Measurements from ENCODE around the gene APBB1IP. TPM values are rescaled to one million over a fixed set of nuclear protein-coding genes. Genes with fewer than 3 reads are reported as not detected.

The APBB1IP gene
- total and polyA plus RNA-seq, 8 donors = 1.2 to 4.7 (median 3.2) TPM; not detected in 1

GRCh38 chr10:26453850-26454249, 15.7 kb downstream of the APBB1IP start:
- Histone ChIP-seq H3K27ac (no peak overlapping the region), H3K4me1 (peaks cover 0 to 10% (median 0%) of the 10 kb centered on the region in 4 donors), H3K9me3 (peaks cover 0 to 3% (median 0%) of the 10 kb centered on the region in 4 donors), H3K27me3 (no peaks in the 10 kb centered on the region), H3K4me3 (no peak overlapping the region), H3K36me3 (no peaks in the 10 kb centered on the region)
- intact Hi-C loops (cut with DNase I; ENCODE audit: low total_unique reads) = no loop called here
- no peak for TF ChIP-seq CTCF (IDR thresholded peaks at IDR 0.05)
- no peak for TF ChIP-seq POLR2AphosphoS5 (IDR thresholded peaks at IDR 0.05)
- TF ChIP-seq EP300 (IDR thresholded peaks at IDR 0.05) = no peak
- TF ChIP-seq POLR2A (IDR thresholded peaks at IDR 0.05) = no peak
- no peak for DNase-seq
- 39 to 93% (median 81%) methylated on average over 2 of the region's 2 CpGs for WGBS, 5 donors

- intact Hi-C loops (cut with DNase I; ENCODE audit: low total_unique reads) = no loop called here
- no peaks in the 10 kb centered on the region for H3K27me3 ChIP-seq
- no peaks in the 10 kb centered on the region for H3K36me3 ChIP-seq
- DNase-seq = no peak
- no peak for TF ChIP-seq EP300 (IDR thresholded peaks at IDR 0.05)
- no peak for TF ChIP-seq CTCF (IDR thresholded peaks at IDR 0.05)
- no peak overlapping the region for H3K27ac ChIP-seq
- H3K9me3 ChIP-seq = peaks cover 0 to 3% (median 0%) of the 10 kb centered on the region in 4 donors
- WGBS, 5 donors = 69 to 92% (median 84%) methylated on average over 2 of the region's 2 CpGs
- peaks cover 0 to 10% (median 0%) of the 10 kb centered on the region in 4 donors for H3K4me1 ChIP-seq
- H3K4me3 ChIP-seq = no peak overlapping the region
Observed at GRCh38 chr10:26454891-26455290, 16.8 kb downstream of the APBB1IP start.

GRCh38 chr10:26455567-26456315, 17.6 kb downstream of the APBB1IP start:
- peaks cover 0 to 3% (median 0%) of the 10 kb centered on the region in 4 donors for H3K9me3 ChIP-seq
- TF ChIP-seq POLR2A (IDR thresholded peaks at IDR 0.05) (no peak), POLR2AphosphoS5 (IDR thresholded peaks at IDR 0.05) (no peak), EP300 (IDR thresholded peaks at IDR 0.05) (no peak), CTCF (IDR thresholded peaks at IDR 0.05) (no peak)
- WGBS, 5 donors = 81 to 85% (median 82%) methylated on average over 7 of the region's 7 CpGs
- peaks cover 0 to 10% (median 0%) of the 10 kb centered on the region in 4 donors for H3K4me1 ChIP-seq
- no peak overlapping the region for H3K4me3 ChIP-seq
- H3K27me3 ChIP-seq = no peaks in the 10 kb centered on the region
- intact Hi-C loops (cut with DNase I; ENCODE audit: low total_unique reads) = no loop called here
- H3K36me3 ChIP-seq = no peaks in the 10 kb centered on the region
- DNase-seq = no peak
- H3K27ac ChIP-seq = no peak overlapping the region

GRCh38 chr10:26457088-26457487, 18.9 kb downstream of the APBB1IP start:
- Histone ChIP-seq H3K27ac (no peak overlapping the region), H3K27me3 (no peaks in the 10 kb centered on the region), H3K4me1 (peaks cover 0 to 10% (median 0%) of the 10 kb centered on the region in 4 donors), H3K4me3 (no peak overlapping the region), H3K36me3 (no peaks in the 10 kb centered on the region), H3K9me3 (peaks cover 0 to 3% (median 0%) of the 10 kb centered on the region in 4 donors)
- WGBS, 5 donors = 84 to 92% (median 88%) methylated on average over 5 of the region's 5 CpGs
- no peak for DNase-seq
- intact Hi-C loops (cut with DNase I; ENCODE audit: low total_unique reads) = no loop called here
- TF ChIP-seq POLR2A (IDR thresholded peaks at IDR 0.05) = no peak
- TF ChIP-seq CTCF (IDR thresholded peaks at IDR 0.05) = no peak
- no peak for TF ChIP-seq EP300 (IDR thresholded peaks at IDR 0.05)
- no peak for TF ChIP-seq POLR2AphosphoS5 (IDR thresholded peaks at IDR 0.05)

Data from stomach (tissue), 9 donors.